DOHH2 (cell line): ENCODE measurements around the gene BCO2.

Source experiments
- EZH2phosphoT487 ChIP-seq: fragments of 200-600 bp; sonication (generic); IDR thresholded peaks from 2 replicates; pipeline ENCODE4 v1.6.1; 2017; ENCODE audit warnings: borderline replicate concordance, mild to moderate bottlenecking, antibody characterized with exemption, low read length, moderate library complexity, mixed read lengths
- TF ChIP-seq, protein P1 (sequence below): fragments of 200-600 bp; sonication (generic); IDR thresholded peaks from one replicate; pipeline ENCODE4 v1.5.1; 2014; ENCODE audit warnings: antibody characterized with exemption, mild to moderate bottlenecking, low read depth, low read length; ENCODE audit not compliant: poor library complexity, severe bottlenecking

DNA sequence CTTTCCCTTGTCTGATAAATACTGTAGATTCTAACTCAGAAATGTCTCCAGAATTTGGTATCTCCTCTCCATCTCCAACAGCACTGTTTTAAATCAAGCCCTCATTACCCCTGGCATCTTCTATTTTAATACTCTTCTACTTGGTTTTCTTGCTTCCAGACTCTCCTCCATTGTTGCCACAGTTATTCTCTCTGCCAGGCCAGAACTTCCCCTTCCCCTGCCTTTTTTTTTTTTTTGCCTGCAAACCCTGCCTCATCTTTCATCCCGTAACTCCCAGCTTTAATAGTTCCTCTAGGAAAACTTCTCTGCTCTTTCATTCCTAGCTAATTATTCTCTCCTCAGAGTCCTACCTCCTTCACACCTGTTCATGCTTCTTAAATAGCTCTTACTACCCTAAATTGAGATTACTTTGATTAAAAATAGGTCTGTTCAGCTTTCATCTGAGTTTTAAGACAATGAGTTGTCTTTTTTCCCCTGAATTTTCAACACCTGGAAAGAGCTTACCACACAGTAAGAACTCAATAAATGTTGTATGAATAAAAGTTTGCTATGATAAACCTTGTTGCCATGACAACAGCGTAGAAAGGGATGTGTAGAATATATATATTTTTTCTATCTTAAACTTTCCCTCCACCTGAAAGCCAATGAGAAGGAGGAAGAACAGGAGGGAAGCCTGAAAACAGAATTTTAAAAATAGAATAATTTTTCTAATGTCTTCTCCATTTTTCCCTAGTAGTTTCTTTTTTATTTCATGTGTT lies 15.0 kb upstream of the BCO2 start:
- TF ChIP-seq, protein P1, sequence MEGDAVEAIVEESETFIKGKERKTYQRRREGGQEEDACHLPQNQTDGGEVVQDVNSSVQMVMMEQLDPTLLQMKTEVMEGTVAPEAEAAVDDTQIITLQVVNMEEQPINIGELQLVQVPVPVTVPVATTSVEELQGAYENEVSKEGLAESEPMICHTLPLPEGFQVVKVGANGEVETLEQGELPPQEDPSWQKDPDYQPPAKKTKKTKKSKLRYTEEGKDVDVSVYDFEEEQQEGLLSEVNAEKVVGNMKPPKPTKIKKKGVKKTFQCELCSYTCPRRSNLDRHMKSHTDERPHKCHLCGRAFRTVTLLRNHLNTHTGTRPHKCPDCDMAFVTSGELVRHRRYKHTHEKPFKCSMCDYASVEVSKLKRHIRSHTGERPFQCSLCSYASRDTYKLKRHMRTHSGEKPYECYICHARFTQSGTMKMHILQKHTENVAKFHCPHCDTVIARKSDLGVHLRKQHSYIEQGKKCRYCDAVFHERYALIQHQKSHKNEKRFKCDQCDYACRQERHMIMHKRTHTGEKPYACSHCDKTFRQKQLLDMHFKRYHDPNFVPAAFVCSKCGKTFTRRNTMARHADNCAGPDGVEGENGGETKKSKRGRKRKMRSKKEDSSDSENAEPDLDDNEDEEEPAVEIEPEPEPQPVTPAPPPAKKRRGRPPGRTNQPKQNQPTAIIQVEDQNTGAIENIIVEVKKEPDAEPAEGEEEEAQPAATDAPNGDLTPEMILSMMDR, result no peak
- TF ChIP-seq EZH2phosphoT487, result no peak
